HCT116 (cell line): ENCODE measurements around the gene RAB3IP. TPM values are rescaled to one million over a fixed set of nuclear protein-coding genes. Genes with fewer than 3 reads are reported as not detected.
A peak's percentile ranks its signal among the peaks of the same experiment; 100 is the strongest.

Experiments used
- ATAC-seq: fragments of 200-7000 bp; cut with Tn5 transposase; 2 replicates; pipeline ENCODE4 v1.9.1; 2020; ENCODE audit warnings: mild to moderate bottlenecking, moderate library complexity
- BruUV-seq: library from RNA; stranded (reverse); fragments of 400-500 nt; replicated peaks from 2 replicates; lab custom pipeline; 2021; lab: Mats Ljungman, UMichigan
- CTCF ChIA-PET: fragments of 300-600 bp; sonication (Branson Sonifier 250); formaldehyde crosslinking; loops from one replicate; lab custom pipeline; 2021; ENCODE audit warnings: antibody characterized with exemption; lab: Charles Lee
- POLR2A ChIA-PET: fragments of 300-600, 350-600 bp; sonication (Branson Sonifier 250); formaldehyde crosslinking; loops from one replicate; lab custom pipeline; 2021; ENCODE audit warnings: antibody characterized with exemption; lab: Charles Lee
- RAD21 ChIA-PET, 2 experiments: fragments of 300-600 bp; sonication (Branson Sonifier 250); formaldehyde crosslinking; loops; one replicate each; lab custom pipeline; 2023; ENCODE audit warnings: low total read pairs in 2 of 2; ENCODE audit not compliant: uncharacterized antibody in 2 of 2, unreplicated experiment in 2 of 2, low non-redundant PET in 1 of 2; lab: Charles Lee
- DNase-seq: peaks from one replicate; pipeline ENCODE4 v3.0.0-alpha.2; 2010; ENCODE audit warnings: low read depth, low spot score
- H2AFZ ChIP-seq: fragments of 200-600 bp; shearing (Covaris generic), sonication (generic); 2 replicates; pipeline ENCODE4 v1.6.1; 2017; ENCODE audit warnings: low read depth, mixed run types, mixed read lengths, antibody characterized with exemption, low read length; ENCODE audit not compliant: poor library complexity, severe bottlenecking
- H3K27ac ChIP-seq: 2 replicates; pipeline ENCODE4 v1.5.1; 2012; ENCODE audit warnings: low read depth, low read length
- H3K27me3 ChIP-seq: fragments of 200-600 bp; sonication (generic); 2 replicates; pipeline ENCODE4 v1.6.1; 2016; ENCODE audit warnings: mixed run types, low read length, mixed read lengths; ENCODE audit not compliant: insufficient read depth
- H3K36me3 ChIP-seq, 2 experiments: fragments of 200-500 bp in 1 of 2; fragments of 200-600 bp in 1 of 2; sonication (Bioruptor generic) in 1 of 2; sonication (generic) in 1 of 2; 2 replicates each; pipeline versions ENCODE4 v1.5.1 to v1.6.1; 2014 to 2016; ENCODE audit warnings: low read length in 2 of 2, inconsistent platforms in 1 of 2, mixed read lengths in 1 of 2, mixed run types in 1 of 2; ENCODE audit not compliant: insufficient read depth in 2 of 2, control insufficient read depth in 1 of 2
- H3K4me1 ChIP-seq, 2 experiments: fragments of 200-600 bp in 1 of 2; sonication (generic) in 1 of 2; 2 replicates each; pipeline versions ENCODE4 v1.5.1 to v1.6.1; 2012 to 2017; ENCODE audit warnings: low read length in 2 of 2, inconsistent platforms in 1 of 2, mild to moderate bottlenecking in 1 of 2, mixed read lengths in 1 of 2, mixed run types in 1 of 2, moderate library complexity in 1 of 2; ENCODE audit not compliant: insufficient read depth in 2 of 2, control insufficient read depth in 1 of 2
- H3K4me2 ChIP-seq: fragments of 200-600 bp; sonication (generic); 2 replicates; pipeline ENCODE4 v1.6.1; 2017; ENCODE audit warnings: mixed run types, low read length, mixed read lengths
- H3K4me3 ChIP-seq, 2 experiments: fragments of 200-600 bp in 1 of 2; sonication (generic) in 1 of 2; replicated peaks in 1 of 2; 2 replicates each; pipeline ENCODE4 v1.5.1; 2011 to 2016; ENCODE audit warnings: low read length in 2 of 2, control low read depth in 1 of 2, low read depth in 1 of 2, mild to moderate bottlenecking in 1 of 2, mixed read lengths in 1 of 2, mixed run types in 1 of 2
- H3K79me2 ChIP-seq: fragments of 200-600 bp; sonication (generic); 2 replicates; pipeline ENCODE4 v1.6.1; 2017; ENCODE audit warnings: mild to moderate bottlenecking, mixed run types, low read length, moderate library complexity, mixed read lengths; ENCODE audit not compliant: insufficient read depth
- H3K9ac ChIP-seq: fragments of 200-600 bp; sonication (generic); 2 replicates; pipeline ENCODE4 v1.6.1; 2016; ENCODE audit warnings: low read length, mixed read lengths
- H3K9me2 ChIP-seq: fragments of 200-600 bp; sonication (generic), shearing (Covaris generic); 2 replicates; pipeline ENCODE4 v1.6.1; 2017; ENCODE audit warnings: mixed run types, mild to moderate bottlenecking, moderate library complexity; ENCODE audit not compliant: insufficient read depth
- H3K9me3 ChIP-seq, 2 experiments: fragments of 200-500 bp in 1 of 2; fragments of 200-600 bp in 1 of 2; sonication (Bioruptor generic) in 1 of 2; sonication (generic) in 1 of 2; 2 replicates each; pipeline ENCODE4 v1.6.1; 2014 to 2017; ENCODE audit warnings: low read length in 2 of 2, mixed read lengths in 2 of 2, inconsistent platforms in 1 of 2, low read depth in 1 of 2, mild to moderate bottlenecking in 1 of 2, mixed run types in 1 of 2, moderate library complexity in 1 of 2; ENCODE audit not compliant: control insufficient read depth in 1 of 2, insufficient read depth in 1 of 2
- H4K20me1 ChIP-seq: fragments of 200-600 bp; sonication (generic), shearing (Covaris generic); 2 replicates; pipeline ENCODE4 v1.6.1; 2017; ENCODE audit warnings: mixed run types, mild to moderate bottlenecking, moderate library complexity; ENCODE audit not compliant: insufficient read depth
- CBX3 ChIP-seq: IDR thresholded peaks from 2 replicates; pipeline ENCODE4 v1.6.1; 2012; ENCODE audit warnings: low read depth
- EGR1 ChIP-seq: IDR thresholded peaks from 2 replicates; pipeline ENCODE4 v1.6.1; 2012; ENCODE audit warnings: low read depth
- ELF1 ChIP-seq: IDR thresholded peaks from 2 replicates; pipeline ENCODE4 v1.6.1; 2012; ENCODE audit warnings: low read depth, borderline replicate concordance
- FOSL1 ChIP-seq: IDR thresholded peaks from 2 replicates; pipeline ENCODE4 v1.6.1; 2012; ENCODE audit warnings: low read depth
- JUND ChIP-seq: IDR thresholded peaks from 2 replicates; pipeline ENCODE4 v1.6.1; 2012
- REST ChIP-seq: IDR thresholded peaks from 2 replicates; pipeline ENCODE4 v1.6.1; 2012; ENCODE audit warnings: low read depth
- SIN3A ChIP-seq: IDR thresholded peaks from 2 replicates; pipeline ENCODE4 v1.6.1; 2012; ENCODE audit warnings: low read depth
- ZFX ChIP-seq: fragments of 450-650 bp; IDR thresholded peaks from 2 replicates; pipeline ENCODE4 v1.6.1; 2017
- intact Hi-C: fragments of 100-400 bp; cut with micrococcal nuclease; formaldehyde crosslinking; loops from 2 replicates; pipeline ENCODE4 v1.10.0; 2022
- total RNA-seq: library from RNA; stranded (reverse); gene quantifications from one replicate; pipeline ENCODE4 v1.2.1, GENCODE V29; 2021; ENCODE audit not compliant: unreplicated experiment
- TF ChIP-seq, protein P1 (sequence below): IDR thresholded peaks from 2 replicates; pipeline ENCODE4 v1.6.1; 2012
- TF ChIP-seq, protein P2 (sequence below): IDR thresholded peaks from 2 replicates; pipeline ENCODE4 v1.6.1; 2012

RAB3IP gene
- total RNA-seq, 1 experiment from 2014 or later = 31.3 TPM

GRCh38 chr12:69821456-69822159 is 82.9 kb downstream of the RAB3IP start:
- Histone ChIP-seq H3K9me2 (no peaks in the 10 kb centered on the region), H3K27me3 (no peaks in the 10 kb centered on the region), H3K27ac (0 out of 2 replicates have a peak overlapping the region, but pooled peaks have one; percentile 25), H3K4me1 (peaks cover 15 to 23% of the 10 kb centered on the region in 2 experiments), H2AFZ (peak overlapping the region; percentile 7), H3K36me3 (no peaks in the 10 kb centered on the region), H4K20me1 (no peaks in the 10 kb centered on the region)
- ChIA-PET CTCF (no interaction called here), POLR2A (no interaction called here), RAD21 (no interaction called here)
- ATAC-seq = peak; percentile 88
- intact Hi-C loops = no loop called here
- BruUV-seq = no TSS peak
- TF ChIP-seq EGR1 = 0 out of 2 replicates have a peak, but pooled peaks have one; percentile 26
- peak; percentile 67 for TF ChIP-seq FOSL1
- TF ChIP-seq, protein P1, sequence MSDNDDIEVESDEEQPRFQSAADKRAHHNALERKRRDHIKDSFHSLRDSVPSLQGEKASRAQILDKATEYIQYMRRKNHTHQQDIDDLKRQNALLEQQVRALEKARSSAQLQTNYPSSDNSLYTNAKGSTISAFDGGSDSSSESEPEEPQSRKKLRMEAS = peak; percentile 13; the same call in 1 of the 2 replicates
- no peak for TF ChIP-seq ELF1
- no peak for TF ChIP-seq REST
- peak; percentile 59; the same call in 1 of the 2 replicates for TF ChIP-seq CBX3
- peak; percentile 43; the same call in 1 of the 2 replicates for TF ChIP-seq SIN3A
- no peak for TF ChIP-seq ZFX
- peak; percentile 37; the same call in 1 of the 2 replicates for TF ChIP-seq JUND
- TF ChIP-seq, protein P2, sequence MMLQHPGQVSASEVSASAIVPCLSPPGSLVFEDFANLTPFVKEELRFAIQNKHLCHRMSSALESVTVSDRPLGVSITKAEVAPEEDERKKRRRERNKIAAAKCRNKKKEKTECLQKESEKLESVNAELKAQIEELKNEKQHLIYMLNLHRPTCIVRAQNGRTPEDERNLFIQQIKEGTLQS = no peak
- TF ChIP-seq, all 23 proteins: peak for 6
- no peak overlapping the region for H3K9ac ChIP-seq
- no peaks in the 10 kb centered on the region for H3K79me2 ChIP-seq
- no peaks in the 10 kb centered on the region for H3K9me3 ChIP-seq
- H3K4me3 ChIP-seq = peak overlapping the region in 1 of 2 experiments; percentile 27; a peak in 2 of 4 replicates
- DNase-seq = peak; percentile 42
- peak overlapping the region; percentile 70 for H3K4me2 ChIP-seq
